ENCODE measurements around the gene CCND3. TPM values are rescaled to one million over a fixed set of nuclear protein-coding genes. Genes with fewer than 3 reads are reported as not detected.
"Not testable (repeated sequence)": the region's sequence is repeated elsewhere in the genome, so short reads cannot be mapped to it uniquely, and the experiment has no call there.

CCND3 gene
- total RNA-seq, 1 donor from 2014 or later: 12.6 TPM

DNA sequence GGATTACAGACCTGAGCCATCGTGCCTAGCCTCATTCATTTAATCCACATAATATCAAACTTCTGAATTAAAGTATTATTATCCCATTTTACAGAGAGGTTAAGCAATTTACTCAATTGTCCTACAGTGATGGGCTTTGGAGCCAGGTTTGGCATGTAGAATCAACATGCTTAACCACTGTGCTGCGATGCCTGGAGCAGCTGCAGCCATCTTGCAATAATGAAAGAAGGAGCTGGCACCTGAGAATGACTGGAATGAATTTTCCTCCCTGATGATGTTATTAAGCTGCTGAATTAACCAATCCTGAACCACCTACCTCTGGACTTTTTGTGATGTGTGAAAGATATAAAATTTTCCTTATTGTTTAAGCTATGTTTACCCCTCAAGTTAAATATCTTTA is 13.1 kb upstream of the CCND3 start:
- no peak for DNase-seq (ENCODE audit: low spot score in 2 of 2)
- FAIRE-seq: no peak

DNA sequence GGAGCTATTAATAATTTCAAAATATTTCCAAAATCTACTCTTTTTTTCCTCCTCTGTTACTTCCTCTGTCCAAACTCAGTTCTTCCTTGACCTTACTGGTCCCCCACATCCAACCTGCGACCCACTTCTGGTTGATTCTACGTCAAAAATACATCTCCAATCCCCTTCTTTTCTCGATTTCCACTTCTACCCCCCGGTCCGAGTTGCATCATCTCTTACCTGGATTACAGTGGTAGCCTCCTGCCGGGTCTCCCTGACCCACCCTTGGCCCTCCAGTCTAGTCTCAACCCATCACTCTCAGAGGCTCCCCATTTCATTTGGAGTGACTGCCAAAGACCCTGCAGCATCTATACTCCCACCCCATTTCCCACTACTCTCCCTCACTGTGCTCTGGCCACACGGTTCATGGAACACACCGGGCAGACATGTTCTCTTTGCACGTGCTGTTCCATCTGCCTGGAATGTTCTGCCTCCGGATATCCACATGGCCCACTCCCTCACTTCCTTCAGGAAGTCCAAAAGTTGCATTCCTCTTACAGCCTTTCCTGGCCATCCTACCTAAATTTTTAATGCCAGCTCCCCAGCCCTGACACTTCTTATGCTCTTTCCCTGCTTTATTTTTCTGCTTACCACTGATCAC is 6.1 kb upstream of the CCND3 start:
- FAIRE-seq (no peak), DNase-seq (ENCODE audit: low spot score in 2 of 2) (no peak)

DNA sequence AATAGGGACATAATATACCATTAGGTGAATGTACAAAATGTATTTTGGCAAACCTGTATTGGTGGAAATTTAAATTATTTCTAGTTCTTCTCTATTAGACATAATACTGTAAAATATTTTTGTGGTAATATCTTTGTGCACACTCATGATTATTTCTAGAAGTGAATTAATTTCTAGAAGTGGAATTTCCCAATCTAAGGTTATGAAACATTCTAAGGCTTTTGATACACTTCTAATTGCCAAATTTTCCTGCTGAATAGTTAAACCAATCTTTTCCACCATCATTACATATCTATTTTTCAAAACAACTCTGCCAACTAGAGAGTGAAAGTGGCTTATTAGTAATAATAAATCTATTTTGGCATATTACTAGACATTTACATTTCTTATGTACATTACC is 1.8 kb upstream of the CCND3 start:
- FAIRE-seq (no peak), DNase-seq (ENCODE audit: low spot score in 2 of 2) (no peak)

DNA sequence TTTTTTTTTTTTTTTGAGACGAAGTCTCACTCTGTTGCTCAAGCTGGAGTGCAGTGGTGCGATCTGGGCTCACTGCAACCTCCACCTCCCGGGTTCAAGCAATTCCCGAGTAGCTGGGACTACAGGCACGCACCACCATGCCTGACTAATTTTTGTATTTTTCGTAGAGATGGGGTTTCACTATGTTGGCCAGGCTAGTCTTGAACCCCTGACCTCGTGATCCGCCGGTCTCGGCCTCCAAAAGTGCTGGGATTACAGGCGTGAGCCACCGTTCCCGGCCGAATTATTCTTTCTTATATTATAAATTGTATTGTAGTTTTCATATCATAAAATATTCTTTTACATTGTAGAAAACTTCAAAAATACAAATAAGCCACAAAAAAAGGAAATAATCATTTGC is 1.3 kb upstream of the CCND3 start:
- DNase-seq (ENCODE audit: low spot score in 2 of 2); FAIRE-seq: not testable (repeated sequence)

DNA sequence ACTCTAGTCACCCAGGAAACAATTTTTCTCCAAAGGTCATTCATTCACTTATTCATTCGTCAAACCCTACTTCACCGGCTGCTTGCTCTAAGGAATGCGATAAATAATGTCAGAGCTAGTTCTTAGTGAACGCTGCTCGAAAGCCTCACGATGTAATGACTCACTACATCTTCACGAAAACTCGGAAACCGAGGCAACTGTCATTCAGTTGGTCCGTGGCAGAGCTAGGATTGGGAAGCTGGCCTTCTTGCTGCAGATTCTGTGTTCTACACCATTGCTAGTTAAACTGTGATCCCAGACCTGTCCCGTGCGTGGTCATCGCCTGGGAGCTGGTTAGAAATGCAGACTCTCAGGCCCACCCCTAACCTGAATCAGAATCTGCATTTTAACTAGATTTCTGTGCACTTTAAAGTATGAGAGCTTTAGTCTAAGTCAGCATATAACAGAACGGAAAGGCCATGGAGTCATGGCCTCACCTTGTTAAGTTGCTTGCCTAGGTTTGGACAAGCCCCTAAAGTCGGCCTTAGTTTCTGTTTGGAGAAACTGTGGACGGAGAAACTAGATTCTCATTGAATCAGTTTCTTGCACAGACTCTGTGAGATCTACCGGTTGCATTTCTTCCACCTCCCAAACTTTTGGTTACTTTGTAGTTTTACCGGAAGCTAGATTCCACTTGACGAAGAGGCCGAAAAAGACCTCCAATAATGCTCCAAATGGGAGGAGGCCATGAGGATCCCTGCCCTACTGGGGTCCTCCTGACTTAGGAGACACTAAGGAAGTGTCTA is 651 bp upstream of the CCND3 start:
- no peak for FAIRE-seq
- DNase-seq (ENCODE audit: low spot score in 2 of 2): no peak

DNA sequence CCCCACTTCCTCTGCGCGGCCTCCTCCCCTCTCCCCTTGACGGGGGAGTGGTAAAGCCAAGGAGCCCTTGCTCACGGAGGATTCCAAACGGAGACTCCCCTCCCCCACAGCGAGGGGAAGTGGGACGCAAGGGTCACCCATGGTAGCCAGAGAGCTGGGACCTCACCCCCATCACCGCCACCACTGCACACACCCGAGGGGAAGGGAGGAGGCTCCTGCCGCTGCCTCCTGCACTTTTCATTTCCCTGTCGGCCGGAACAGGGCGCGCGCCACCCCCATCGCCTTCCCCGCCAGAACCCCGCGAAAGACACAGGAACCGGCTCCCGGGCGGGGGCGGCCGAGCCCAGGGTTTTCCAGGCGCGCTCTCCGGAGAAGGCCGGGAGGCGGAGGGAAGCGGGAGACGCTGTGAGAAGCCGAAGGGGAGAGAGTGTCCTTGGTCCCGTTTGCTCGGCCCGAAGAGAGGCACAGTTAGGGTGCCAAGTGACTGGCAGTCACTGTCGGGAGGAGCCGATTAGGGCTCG is 789 bp downstream of the CCND3 start:
- FAIRE-seq: no peak

DNA sequence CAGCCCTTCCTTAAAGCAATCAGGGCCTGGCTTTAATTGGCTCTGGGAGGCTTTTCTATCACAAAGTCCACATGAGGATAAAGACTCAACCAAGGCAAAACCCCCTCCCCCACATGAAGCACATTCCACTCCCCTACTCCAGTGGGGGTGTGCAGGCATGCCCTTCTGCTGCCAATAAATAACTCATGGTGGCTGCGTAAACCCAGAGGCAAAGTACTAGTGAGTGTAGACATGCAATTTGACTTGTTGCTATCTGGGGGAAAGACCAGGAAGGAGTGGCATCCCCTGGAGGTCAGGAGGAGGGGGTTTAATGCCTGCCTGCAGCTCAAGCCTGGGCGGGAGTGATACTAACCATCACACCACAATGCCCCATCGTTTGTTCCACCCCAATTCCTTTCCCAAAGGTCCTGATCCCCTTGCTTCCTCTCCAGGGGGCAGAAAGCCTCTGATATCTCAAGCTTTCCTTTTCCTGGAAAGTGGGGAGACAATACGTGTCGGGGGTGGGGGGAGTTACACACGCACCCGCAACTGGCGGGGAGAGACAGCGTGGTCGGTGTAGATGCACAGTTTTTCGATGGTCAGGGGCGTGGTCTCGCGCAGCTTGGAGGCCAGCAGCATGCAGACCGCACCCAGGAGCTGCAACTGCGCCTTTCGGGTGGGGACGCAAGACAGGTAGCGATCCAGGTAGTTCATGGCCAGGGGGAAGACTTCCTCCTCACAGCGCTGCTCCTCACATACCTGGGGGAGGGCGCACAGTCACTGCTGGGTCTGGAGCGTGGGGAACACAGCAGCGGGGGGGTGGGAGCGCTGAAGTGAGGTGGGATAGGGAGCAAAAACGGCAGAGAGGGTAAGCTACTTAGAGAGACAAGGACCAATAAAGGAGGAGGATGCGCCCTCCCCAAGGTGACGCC is 1.5 kb downstream of the CCND3 start:
- FAIRE-seq (no peak), DNase-seq (ENCODE audit: low spot score in 2 of 2) (no peak)

More for the DNA sequence above, 789 bp downstream of the CCND3 start:
- peak in 1 of 2 donors; percentile 44 for DNase-seq (ENCODE audit: low spot score in 2 of 2)

DNA sequence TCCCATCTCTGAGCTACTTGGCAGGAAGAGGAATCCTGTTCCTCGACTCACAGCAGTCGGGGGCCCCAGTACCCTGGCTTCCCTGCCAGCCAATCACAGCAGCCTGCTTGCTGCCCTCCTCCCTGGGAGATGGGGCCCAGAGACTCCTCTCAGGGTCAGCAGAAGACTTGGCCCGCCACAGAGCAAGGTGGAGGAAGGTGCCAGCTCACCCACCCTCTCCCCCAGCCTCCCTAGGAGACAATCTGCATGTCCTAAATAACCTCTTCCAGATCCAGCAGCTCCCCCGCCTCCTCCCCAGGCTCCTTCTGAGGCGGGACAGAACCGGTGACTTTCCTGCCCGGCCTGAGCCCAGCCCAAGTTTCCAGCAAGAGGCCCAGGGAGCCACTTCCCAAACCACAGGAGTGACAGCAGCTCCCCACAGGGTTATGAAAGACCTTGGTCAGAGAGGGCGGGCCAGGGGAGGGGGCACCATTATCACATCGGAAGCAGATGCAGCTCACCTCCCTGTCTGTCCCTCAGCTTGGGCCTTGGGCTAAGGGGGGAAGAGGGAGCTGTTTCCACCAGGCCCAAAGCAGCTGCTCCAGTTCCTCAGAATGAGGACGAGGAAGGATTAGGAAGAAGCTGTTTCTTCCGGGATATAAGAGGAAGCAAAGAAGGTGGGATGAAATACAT is 2.3 kb downstream of the CCND3 start:
- FAIRE-seq: no peak

DNA sequence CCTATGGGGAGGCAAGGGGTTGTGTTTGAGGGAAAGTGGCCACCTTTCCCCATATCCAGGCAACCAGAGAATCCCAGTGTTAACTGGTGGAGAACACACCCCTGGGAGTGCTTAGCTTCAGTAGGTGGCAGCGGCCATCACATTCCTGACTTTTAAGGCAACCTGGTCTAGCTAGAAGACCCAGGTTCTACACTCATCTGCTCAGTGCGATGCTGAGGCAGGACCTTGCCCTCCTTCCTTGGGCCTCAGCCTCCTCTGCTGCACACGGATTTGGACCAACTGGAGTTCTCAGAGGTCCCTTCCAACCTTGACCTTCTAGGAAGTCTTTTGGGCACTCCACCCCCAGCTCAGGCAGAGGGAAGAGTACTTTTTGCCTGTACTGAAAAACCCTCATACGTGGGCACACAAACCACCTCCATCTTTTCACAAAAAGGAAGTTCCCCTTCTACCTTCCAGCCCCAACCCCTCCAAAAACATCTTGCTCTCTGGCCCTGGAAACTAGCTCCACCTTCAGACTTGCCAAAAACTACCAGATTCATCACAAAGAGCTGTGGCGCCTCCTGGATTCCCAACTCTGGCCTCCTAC is 2.9 kb downstream of the CCND3 start:
- no peak for FAIRE-seq
- no peak for DNase-seq (ENCODE audit: low spot score in 2 of 2)

More for the DNA sequence above, 2.3 kb downstream of the CCND3 start:
- no peak for DNase-seq (ENCODE audit: low spot score in 2 of 2)

DNA sequence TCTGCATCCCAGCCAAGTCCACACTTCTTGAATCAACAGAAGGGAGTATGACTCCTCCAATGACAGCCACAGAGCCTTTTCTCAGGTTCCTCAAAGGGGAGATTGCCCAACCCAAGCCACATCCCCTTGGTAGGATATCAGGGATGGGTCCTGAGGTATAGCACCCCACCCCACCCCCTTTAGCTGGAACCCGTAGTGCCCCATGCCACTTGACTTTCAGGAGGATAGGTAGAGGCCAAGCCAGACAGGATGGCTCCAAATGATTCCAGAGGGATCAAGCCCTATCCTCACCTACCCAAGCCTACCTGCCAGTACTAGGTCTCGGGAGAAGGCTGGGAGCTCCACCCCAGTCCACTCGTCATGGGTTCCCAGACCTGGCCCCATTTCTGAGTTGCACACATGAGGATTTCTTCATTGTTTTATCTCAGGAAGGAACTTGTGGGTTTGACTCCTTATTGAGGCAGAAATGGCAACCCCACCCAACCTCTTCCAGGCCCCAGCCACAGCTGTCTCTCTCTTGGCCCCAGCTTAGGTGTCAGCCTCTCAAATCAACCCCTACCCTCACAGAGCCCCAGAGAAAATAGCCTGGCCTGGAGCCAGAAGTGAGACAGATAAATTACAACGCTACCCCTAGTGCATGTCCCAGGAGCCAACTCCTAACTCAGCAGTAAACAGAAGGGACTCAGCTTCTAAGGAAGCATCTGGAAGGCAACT is 3.6 kb downstream of the CCND3 start:
- DNase-seq (ENCODE audit: low spot score in 2 of 2) (no peak), FAIRE-seq (no peak)

DNA sequence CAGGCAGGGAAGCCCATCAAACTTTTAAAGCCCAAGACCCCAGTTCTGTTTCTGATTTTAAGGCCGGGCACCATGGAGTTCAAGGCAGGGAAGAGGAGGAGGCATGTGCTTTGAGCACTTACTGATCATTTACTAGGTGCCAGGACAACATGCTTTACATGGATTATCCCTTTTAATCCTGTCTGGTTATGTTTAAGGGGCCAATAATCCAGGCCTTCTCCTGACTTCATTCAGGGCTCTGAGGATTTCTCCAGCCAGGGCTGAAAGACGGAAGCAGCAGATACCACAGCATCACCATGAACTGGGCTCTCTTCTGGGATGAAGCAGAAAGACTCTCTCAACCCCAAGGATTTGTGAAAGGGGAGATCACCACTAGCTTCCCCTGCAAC is 4.1 kb downstream of the CCND3 start:
- FAIRE-seq (no peak), DNase-seq (ENCODE audit: low spot score in 2 of 2) (no peak)

DNA sequence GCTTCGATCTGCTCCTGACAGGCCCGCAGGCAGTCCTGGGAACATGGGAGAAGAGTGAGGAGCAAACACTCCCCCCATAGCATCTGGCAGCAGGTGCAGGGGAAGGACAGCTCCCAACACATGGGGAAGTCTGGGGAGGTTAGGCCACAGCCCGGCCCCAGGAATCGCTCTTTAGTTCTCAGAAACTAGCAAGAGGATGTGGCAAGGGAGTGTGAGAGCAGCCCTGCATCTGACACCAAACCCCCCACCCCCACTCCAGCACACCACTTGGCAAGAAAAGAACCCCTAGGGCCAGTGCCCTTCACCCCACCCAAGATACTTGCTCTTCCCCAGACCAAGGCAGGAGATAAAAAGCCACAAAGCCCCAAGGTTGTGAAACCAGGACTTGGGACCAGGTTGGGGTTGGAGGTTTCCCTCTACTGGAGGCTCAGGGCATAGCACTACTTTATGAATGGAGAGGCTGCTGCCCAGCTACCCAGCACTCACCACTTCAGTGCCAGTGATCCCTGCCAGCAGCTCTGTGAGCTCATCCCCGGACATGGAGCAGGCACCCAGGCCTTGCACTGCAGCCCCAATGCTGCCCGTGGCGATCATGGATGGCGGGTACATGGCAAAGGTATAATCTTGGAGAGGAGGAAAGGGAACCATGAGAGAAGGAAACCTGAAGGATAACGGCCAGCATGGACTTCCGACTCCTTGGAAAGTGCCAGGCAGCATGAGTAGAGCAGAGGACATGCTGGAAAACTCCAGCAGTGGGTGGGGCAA is 5.4 kb downstream of the CCND3 start:
- FAIRE-seq (no peak), DNase-seq (ENCODE audit: low spot score in 2 of 2) (peak; percentile 71 to 86)

DNA sequence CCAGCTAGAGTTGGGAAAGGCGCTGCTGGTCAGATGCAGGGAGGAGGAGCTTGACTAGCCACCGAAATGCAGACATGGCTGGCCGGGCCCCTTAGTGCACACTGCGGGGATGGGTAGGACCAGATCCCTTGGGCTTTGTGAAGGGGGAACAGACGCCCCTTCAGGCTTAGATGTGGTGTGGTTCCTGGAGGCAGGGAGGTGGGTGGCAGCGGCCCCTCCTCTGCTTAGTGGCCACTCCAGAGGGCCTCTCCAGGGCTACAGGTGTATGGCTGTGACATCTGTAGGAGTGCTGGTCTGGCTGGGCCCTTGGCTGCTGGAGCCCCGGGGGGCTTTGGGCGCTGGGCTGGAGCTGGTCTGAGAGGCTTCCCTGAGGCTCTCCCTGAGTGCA is 5.9 kb downstream of the CCND3 start:
- FAIRE-seq (no peak), DNase-seq (ENCODE audit: low spot score in 2 of 2) (no peak)

DNA sequence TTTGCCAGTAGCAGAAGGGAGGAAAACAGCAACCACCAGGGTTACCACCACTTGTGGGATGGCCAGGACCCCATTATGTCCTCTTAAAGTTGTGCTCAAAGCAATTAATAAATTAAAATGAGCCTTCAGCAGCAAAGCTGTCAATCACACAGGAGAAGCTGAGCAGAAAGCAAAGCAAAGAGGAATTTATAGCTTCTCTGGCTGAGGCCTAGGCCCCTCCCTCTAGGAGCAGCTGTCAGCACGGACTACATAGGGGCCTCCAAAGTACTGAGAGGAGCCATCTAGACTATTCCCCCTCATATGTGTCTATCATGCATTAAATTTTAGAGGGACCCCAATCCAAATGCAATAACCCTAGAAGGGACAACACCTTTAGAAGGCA is 6.4 kb downstream of the CCND3 start:
- FAIRE-seq: no peak
- no peak for DNase-seq (ENCODE audit: low spot score in 2 of 2)

DNA sequence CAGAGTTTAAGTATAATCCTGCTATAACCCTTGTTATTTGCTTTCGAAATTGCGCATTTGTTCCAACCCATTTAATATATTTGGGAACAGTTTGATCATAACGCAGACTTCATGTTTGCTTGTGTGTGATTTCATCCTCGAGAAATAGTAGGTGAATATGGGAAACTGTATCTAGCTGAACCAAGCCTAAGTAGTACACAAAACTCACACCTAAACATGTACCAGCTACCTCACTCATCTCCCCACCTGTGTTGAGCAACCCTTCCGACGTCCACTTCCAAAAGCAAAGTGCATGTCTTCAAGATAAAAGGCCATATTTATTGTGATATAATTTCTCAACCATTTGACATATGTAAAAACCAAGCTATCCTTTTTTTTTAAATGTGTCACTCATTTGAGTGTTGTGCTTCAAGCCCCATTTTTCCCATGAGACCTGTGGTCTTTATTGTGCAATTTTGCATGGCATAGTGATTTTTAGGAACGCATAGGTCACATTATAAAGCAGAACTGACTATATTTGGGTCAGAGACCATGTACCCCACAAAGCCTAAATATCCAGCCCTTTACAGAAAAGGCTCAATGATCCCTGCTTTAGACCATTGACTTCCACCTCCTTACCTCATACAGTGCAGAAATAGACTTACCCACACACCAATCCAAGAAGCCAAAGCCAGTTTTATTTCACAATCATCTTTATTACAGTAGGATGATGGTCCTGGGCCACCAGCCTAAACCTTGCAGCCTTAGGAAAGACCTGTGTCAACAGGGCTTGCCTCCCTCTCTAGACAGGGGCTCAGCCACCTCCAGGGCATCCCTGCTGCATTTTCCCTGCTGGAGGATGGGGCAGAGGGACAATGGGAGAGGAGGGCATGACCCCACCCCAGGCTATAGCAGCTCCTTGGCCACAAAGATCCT is 7.1 kb downstream of the CCND3 start:
- FAIRE-seq: no peak
- DNase-seq (ENCODE audit: low spot score in 2 of 2): no peak

DNA sequence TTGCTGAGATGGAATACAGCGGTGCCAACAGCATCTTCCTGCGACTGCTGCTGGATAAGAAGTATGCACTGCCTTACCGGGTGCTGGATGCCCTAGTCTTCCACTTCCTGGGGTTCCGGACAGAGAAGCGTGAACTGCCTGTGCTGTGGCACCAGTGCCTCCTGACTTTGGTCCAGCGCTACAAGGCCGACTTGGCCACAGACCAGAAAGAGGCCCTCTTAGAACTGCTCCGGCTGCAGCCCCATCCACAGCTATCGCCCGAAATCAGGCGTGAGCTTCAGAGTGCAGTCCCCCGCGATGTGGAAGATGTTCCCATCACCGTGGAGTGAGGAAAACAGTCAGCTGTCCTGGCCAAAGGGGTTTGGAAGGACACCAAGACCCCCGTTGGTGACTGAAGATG is 9.2 kb downstream of the CCND3 start:
- DNase-seq (ENCODE audit: low spot score in 2 of 2): no peak
- no peak for FAIRE-seq

DNA sequence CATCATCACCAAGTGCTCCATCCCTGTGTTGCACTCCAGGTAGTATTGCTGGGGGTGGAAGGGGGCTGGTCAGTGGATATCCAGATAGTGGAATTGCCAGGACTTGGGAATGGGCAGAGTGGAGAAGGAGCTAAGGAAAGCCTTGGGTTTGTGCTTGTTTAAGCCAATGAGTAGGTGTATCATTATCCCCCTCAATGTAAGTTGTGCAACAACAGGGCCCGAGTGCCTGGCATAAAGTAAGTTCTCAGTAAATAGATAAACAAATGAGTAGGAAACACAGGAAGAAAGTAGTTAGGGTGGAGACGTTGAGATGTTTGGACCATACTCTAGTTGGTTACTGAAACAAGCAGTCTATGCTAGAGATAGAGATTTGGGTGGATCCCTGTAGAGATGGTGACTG is 9.8 kb downstream of the CCND3 start:
- DNase-seq (ENCODE audit: low spot score in 2 of 2) (no peak), FAIRE-seq (no peak)

DNA sequence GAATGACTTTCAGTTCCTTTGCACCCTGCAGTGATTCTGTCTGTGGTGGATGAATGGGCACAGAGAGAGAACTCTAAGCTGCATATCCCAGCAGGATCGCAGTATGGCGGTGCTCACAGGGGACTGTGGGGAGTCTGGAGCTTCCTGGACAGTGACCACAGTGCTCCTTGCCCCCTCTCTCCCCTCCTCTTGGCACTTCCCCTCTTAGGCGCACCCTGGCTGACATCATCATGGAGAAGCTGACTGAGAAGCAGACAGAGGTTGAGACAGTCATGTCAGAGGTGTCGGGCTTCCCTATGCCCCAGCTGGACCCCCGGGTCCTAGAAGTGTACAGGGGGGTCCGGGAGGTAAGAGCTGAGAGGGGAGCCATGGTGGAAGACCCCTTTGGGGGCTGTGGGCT is 11.7 kb downstream of the CCND3 start:
- DNase-seq (ENCODE audit: low spot score in 2 of 2) (no peak), FAIRE-seq (no peak)
